AG10803 (cell line): ENCODE measurements around the gene EFTUD2.
A peak's percentile ranks its signal among the peaks of the same experiment; 100 is the strongest.

Source experiments
- DNase-seq: peaks from one replicate; pipeline ENCODE4 v3.0.0; 2010; ENCODE audit warnings: low read depth
- H3K4me3 ChIP-seq: 2 replicates; pipeline ENCODE4 v1.5.1; 2011; ENCODE audit warnings: mild to moderate bottlenecking, low read length, control low read depth
- CTCF ChIP-seq: conservative IDR thresholded peaks from 2 replicates; pipeline ENCODE4 v1.5.1; 2011; ENCODE audit warnings: mild to moderate bottlenecking, low read length, control low read depth, inconsistent platforms

EFTUD2 gene

GRCh38 chr17:44914148-44914547, 14.9 kb upstream of the EFTUD2 start:
- TF ChIP-seq CTCF = no peak
- no peak for DNase-seq
- no peak overlapping the region for H3K4me3 ChIP-seq

GRCh38 chr17:44913676-44914075, 14.4 kb upstream of the EFTUD2 start:
- no peak for TF ChIP-seq CTCF
- no peak for DNase-seq
- no peak overlapping the region for H3K4me3 ChIP-seq

- TF ChIP-seq CTCF = no peak
- no peak overlapping the region for H3K4me3 ChIP-seq
- no peak for DNase-seq
Observed at GRCh38 chr17:44912763-44913544, 13.7 kb upstream of the EFTUD2 start.

DNA sequence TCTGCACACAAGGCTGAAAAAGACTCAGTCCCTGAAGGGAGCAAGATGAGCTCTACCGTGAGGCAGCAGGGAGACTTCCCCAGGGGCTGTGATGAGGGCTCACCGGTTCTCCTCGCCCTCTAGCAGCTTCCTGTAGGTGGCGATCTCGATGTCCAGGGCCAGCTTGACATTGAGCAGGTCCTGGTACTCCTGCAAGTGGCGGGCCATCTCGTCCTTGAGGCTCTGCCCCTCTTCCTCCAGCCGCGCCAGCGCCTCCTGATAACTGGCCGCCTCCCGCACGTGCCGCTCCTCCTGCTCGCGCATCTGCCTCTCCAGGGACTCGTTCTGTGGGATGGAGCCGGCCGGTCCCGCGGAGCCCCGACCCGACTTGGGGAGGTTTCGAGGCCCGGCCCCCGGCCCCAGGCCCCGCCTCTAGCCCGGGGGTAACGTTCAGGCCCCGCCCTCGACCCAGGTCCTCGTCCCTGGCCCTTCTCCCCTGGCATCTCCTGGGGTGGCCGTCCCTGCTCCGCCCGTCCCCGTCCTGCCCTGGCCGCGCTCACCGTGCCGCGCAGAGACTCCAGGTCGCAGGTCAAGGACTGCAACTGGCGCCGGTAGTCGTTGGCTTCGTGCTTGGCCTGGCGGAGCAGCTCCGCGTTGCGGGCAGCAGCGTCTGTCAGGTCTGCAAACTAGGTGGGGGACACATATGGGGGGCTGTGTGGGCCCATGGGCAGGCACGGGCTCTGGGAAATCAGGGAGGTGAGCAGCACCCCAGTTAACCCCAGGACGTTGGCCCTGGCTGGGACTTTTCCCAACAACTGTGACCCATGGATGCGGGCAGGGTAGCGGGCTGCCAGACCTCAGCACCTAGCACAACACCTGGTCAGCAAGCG, 12.1 kb upstream of the EFTUD2 start:
- H3K4me3 ChIP-seq = peak overlapping the region; percentile 22
- DNase-seq = peak; percentile 48
- peak; percentile 59 for TF ChIP-seq CTCF

GRCh38 chr17:44910231-44911106, 11.2 kb upstream of the EFTUD2 start:
- no peak overlapping the region for H3K4me3 ChIP-seq

More at GRCh38 chr17:44910231-44911106, 11.2 kb upstream of the EFTUD2 start:
- TF ChIP-seq CTCF = no peak
- no peak for DNase-seq
